MM.1S (cell line): ENCODE results near the gene CRACDL.

Experiments
- DNase-seq: peaks from one replicate; pipeline ENCODE4 v3.0.0-alpha.2; 2015
- H2AFZ ChIP-seq: fragments of 300-600 bp; sonication (generic); 2 replicates; pipeline ENCODE4 v1.6.0; 2016; ENCODE audit warnings: antibody characterized with exemption, low read length
- H3F3A ChIP-seq: fragments of 300-600 bp; sonication (generic); 2 replicates; pipeline ENCODE4 v1.6.1; 2016; ENCODE audit warnings: mild to moderate bottlenecking, antibody characterized with exemption, low read length, moderate library complexity, mixed read lengths; ENCODE audit not compliant: insufficient read depth
- H3K27ac ChIP-seq: fragments of 300-600 bp; sonication (generic); 2 replicates; pipeline ENCODE4 v1.5.1; 2016; ENCODE audit warnings: mild to moderate bottlenecking, low read length
- H3K27me3 ChIP-seq: fragments of 300-600 bp; sonication (generic); replicated peaks from 2 replicates; pipeline ENCODE4 v1.6.0; 2016; ENCODE audit warnings: low read length; ENCODE audit not compliant: insufficient read depth
- H3K36me3 ChIP-seq: fragments of 300-600 bp; sonication (generic); replicated peaks from 2 replicates; pipeline ENCODE4 v1.6.1; 2016; ENCODE audit warnings: mild to moderate bottlenecking, low read length, mixed read lengths; ENCODE audit not compliant: insufficient read depth
- H3K4me1 ChIP-seq: fragments of 300-600 bp; sonication (generic); 2 replicates; pipeline ENCODE4 v1.6.1; 2016; ENCODE audit warnings: low read length, mixed read lengths
- H3K4me2 ChIP-seq: fragments of 300-600 bp; sonication (generic); 2 replicates; pipeline ENCODE4 v1.6.0; 2016; ENCODE audit warnings: low read depth, low read length
- H3K4me3 ChIP-seq: fragments of 300-600 bp; sonication (generic); 2 replicates; pipeline ENCODE4 v1.5.1; 2016; ENCODE audit warnings: low read length, mixed read lengths
- H3K79me2 ChIP-seq: fragments of 300-600 bp; sonication (generic); 2 replicates; pipeline ENCODE4 v1.6.1; 2016; ENCODE audit warnings: mixed run types, low read length, mixed read lengths
- H3K9ac ChIP-seq: fragments of 300-600 bp; sonication (generic); 2 replicates; pipeline ENCODE4 v1.6.1; 2016; ENCODE audit warnings: low read length, mixed read lengths
- H3K9me2 ChIP-seq: fragments of 300-600 bp; sonication (generic); replicated peaks from 2 replicates; pipeline ENCODE4 v1.6.1; 2016; ENCODE audit warnings: mild to moderate bottlenecking, low read length, mixed read lengths; ENCODE audit not compliant: insufficient read depth
- H3K9me3 ChIP-seq: fragments of 300-600 bp; sonication (generic); replicated peaks from 2 replicates; pipeline ENCODE4 v1.6.1; 2016; ENCODE audit warnings: mild to moderate bottlenecking, low read length, mixed read lengths; ENCODE audit not compliant: insufficient read depth
- H4K20me1 ChIP-seq: fragments of 300-600 bp; sonication (generic); 2 replicates; pipeline ENCODE4 v1.6.1; 2016; ENCODE audit warnings: mild to moderate bottlenecking, low read length, moderate library complexity, mixed read lengths; ENCODE audit not compliant: insufficient read depth
- EZH2 ChIP-seq: fragments of 300-600 bp; sonication (generic); optimal IDR thresholded peaks from 2 replicates; pipeline ENCODE3; 2017; ENCODE audit warnings: low read depth, mild to moderate bottlenecking, antibody characterized with exemption, low read length, mixed read lengths
- EZH2phosphoT487 ChIP-seq: fragments of 300-600 bp; sonication (generic); IDR thresholded peaks from 2 replicates; pipeline ENCODE4 v1.6.1; 2018; ENCODE audit warnings: antibody characterized with exemption, low read length
- TF ChIP-seq, protein P1 (sequence below): fragments of 300-600 bp; sonication (generic); IDR thresholded peaks from 2 replicates; pipeline ENCODE4 v1.5.1; 2016; ENCODE audit warnings: antibody characterized with exemption, low read length, mixed read lengths

CRACDL gene

DNA sequence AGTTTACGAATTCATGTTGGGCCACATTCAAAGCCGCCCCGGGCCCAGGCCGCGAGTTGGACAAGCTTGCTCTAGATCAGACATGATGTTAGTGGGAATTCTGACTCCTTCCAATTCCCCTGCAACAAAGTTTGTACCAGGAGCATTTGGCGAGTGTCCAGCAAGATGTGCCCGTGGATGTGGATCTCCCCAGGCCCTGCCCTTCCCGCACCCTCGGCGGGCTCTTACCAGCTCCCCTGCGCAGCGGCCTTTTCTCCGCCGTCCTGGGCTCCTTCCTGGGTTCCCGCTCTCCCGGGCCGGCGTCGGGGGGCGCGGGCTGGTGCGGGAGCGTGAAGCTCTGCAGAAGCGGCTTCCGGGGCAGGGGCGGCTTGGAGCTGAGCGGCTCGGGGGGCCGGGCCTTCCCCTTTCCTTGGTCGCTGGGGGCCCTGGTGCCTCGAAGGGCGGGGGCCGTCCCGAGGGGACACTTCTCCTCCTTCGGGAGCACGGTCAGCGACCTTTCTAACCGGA lies 114.3 kb downstream of the CRACDL start:
- no peak for TF ChIP-seq EZH2
- TF ChIP-seq EZH2phosphoT487, result no peak
- TF ChIP-seq, protein P1, sequence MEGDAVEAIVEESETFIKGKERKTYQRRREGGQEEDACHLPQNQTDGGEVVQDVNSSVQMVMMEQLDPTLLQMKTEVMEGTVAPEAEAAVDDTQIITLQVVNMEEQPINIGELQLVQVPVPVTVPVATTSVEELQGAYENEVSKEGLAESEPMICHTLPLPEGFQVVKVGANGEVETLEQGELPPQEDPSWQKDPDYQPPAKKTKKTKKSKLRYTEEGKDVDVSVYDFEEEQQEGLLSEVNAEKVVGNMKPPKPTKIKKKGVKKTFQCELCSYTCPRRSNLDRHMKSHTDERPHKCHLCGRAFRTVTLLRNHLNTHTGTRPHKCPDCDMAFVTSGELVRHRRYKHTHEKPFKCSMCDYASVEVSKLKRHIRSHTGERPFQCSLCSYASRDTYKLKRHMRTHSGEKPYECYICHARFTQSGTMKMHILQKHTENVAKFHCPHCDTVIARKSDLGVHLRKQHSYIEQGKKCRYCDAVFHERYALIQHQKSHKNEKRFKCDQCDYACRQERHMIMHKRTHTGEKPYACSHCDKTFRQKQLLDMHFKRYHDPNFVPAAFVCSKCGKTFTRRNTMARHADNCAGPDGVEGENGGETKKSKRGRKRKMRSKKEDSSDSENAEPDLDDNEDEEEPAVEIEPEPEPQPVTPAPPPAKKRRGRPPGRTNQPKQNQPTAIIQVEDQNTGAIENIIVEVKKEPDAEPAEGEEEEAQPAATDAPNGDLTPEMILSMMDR, result no peak
- Histone ChIP-seq H3K9ac (no peak overlapping the region), H2AFZ (no peak overlapping the region), H3K9me2 (no peaks in the 10 kb centered on the region), H3K36me3 (no peaks in the 10 kb centered on the region), H3K4me3 (no peak overlapping the region), H3K4me2 (no peak overlapping the region), H3K4me1 (no peaks in the 10 kb centered on the region), H3K27me3 (no peaks in the 10 kb centered on the region), H3K79me2 (no peaks in the 10 kb centered on the region), H4K20me1 (no peaks in the 10 kb centered on the region), H3K27ac (no peak overlapping the region), H3K9me3 (no peaks in the 10 kb centered on the region), H3F3A (no peaks in the 10 kb centered on the region)
- DNase-seq, result no peak

DNA sequence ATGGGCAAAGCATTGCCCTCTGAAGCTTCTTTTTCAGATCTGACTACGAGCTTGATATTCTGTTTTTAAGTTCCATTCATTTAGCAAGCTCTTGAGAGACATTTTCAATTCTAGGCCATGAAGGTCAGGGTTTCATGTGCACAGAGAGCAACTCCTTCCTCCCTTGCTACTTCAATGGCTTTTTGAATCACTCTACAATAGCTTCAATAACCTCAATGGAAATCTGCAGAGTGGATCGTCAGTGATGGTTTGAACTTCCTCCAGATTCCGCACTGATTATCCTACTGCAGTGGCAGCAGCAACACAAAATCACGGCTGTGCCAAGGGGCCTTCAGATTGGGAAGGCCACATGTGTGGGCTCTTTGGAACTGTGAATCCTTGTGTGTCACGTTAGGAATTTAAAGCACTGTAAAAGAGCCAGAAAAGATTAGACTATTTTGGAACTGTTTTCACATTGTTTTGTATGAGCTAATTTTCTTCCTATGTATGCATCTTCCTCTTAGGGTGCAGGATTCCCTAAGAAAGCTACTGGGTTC lies 116.7 kb downstream of the CRACDL start:
- no peak for DNase-seq
- H3K9me3 ChIP-seq, result no peaks in the 10 kb centered on the region
- TF ChIP-seq EZH2 (no peak), EZH2phosphoT487 (no peak)
- TF ChIP-seq, protein P1, result no peak

DNA sequence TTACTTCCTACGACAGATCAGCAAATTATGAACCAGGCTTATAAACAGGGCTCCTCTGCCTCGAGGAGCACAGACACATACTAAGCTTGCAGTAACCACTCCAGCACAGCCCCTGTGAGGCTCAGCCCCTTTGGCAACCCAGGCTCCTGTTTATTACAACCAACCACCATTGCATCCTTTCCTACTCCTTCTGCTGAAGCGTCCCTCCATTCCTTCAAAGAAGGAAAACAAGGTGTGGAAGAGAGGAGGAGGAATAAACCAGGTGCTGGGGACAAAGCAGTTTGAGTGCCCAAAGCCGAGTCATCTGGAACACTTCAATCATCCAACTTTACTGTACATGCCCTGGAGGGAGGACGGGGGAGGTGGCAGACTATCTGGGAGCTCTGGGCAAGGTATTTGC lies 117.9 kb downstream of the CRACDL start:
- Histone ChIP-seq H3K4me1 (no peaks in the 10 kb centered on the region), H3K27ac (no peak overlapping the region), H3K79me2 (no peaks in the 10 kb centered on the region), H3K36me3 (no peaks in the 10 kb centered on the region), H3K9me3 (no peaks in the 10 kb centered on the region), H3K9me2 (no peaks in the 10 kb centered on the region), H3K9ac (no peak overlapping the region), H3F3A (no peaks in the 10 kb centered on the region), H4K20me1 (no peaks in the 10 kb centered on the region), H2AFZ (no peak overlapping the region), H3K4me3 (no peak overlapping the region), H3K27me3 (no peaks in the 10 kb centered on the region), H3K4me2 (no peak overlapping the region)
- TF ChIP-seq, protein P1, result no peak
- TF ChIP-seq EZH2, result no peak
- TF ChIP-seq EZH2phosphoT487, result no peak
- no peak for DNase-seq

More for the DNA sequence above, 116.7 kb downstream of the CRACDL start:
- no peaks in the 10 kb centered on the region for H3K27me3 ChIP-seq
- no peaks in the 10 kb centered on the region for H3F3A ChIP-seq
- H3K4me1 ChIP-seq, result no peaks in the 10 kb centered on the region
- H4K20me1 ChIP-seq, result no peaks in the 10 kb centered on the region
- H3K27ac ChIP-seq, result no peak overlapping the region
- H3K9ac ChIP-seq, result no peak overlapping the region
- no peak overlapping the region for H2AFZ ChIP-seq
- H3K9me2 ChIP-seq, result no peaks in the 10 kb centered on the region
- no peak overlapping the region for H3K4me2 ChIP-seq
- H3K36me3 ChIP-seq, result no peaks in the 10 kb centered on the region
- no peaks in the 10 kb centered on the region for H3K79me2 ChIP-seq
- H3K4me3 ChIP-seq, result no peak overlapping the region
